ENCODE data around the gene CELF3. TPM values are rescaled to one million over a fixed set of nuclear protein-coding genes. Genes with fewer than 3 reads are reported as not detected.

CELF3 gene
- total RNA-seq, 1 donor, result not detected

DNA sequence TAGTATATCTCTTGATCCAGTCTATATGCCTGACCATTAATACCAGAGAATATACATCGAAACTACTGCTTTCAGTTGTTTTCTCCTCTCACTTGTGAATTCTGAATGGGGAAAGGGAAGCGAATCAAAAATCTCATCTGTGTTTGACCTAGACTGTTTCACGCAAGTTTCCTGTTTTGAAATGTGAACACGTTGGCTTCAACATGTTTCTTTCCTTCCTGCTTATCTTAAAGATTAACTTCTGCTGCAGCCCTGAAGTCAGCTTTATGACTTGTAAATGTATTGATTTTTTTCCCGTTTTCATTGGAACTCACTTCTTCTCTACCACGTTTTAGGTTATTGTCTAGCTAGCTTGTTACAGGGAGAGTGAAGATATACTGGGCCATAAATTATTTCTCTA, 54.9 kb downstream of the CELF3 start:
- no peak for DNase-seq (ENCODE audit: low read depth)
- TF ChIP-seq, protein P1, sequence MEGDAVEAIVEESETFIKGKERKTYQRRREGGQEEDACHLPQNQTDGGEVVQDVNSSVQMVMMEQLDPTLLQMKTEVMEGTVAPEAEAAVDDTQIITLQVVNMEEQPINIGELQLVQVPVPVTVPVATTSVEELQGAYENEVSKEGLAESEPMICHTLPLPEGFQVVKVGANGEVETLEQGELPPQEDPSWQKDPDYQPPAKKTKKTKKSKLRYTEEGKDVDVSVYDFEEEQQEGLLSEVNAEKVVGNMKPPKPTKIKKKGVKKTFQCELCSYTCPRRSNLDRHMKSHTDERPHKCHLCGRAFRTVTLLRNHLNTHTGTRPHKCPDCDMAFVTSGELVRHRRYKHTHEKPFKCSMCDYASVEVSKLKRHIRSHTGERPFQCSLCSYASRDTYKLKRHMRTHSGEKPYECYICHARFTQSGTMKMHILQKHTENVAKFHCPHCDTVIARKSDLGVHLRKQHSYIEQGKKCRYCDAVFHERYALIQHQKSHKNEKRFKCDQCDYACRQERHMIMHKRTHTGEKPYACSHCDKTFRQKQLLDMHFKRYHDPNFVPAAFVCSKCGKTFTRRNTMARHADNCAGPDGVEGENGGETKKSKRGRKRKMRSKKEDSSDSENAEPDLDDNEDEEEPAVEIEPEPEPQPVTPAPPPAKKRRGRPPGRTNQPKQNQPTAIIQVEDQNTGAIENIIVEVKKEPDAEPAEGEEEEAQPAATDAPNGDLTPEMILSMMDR (IDR thresholded peaks at IDR 0.05; ENCODE audit: insufficient read depth, low read length), result no peak
- no peak overlapping the region for H3K4me3 ChIP-seq (ENCODE audit: low read depth, low read length)

DNA sequence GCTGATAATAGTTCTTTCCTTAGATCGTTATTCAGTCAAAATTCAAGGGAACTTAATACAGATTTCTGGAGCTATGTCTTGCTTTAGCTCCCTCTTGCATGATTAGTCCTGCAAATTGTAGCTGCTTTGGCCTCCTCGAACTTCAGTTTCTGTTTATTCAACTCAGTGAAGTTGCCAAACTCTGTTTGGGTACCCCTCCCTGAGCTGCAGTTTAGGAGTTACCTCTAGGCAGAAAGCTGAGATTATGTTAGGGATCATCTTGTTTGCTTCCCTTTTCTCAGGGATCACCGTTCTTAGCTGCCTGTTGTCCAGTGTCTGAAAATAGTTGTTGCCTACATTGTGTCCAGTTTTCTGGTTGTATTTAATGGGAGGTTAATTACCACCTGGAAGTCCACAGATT, 61.2 kb downstream of the CELF3 start:
- TF ChIP-seq, protein P1 (IDR thresholded peaks at IDR 0.05; ENCODE audit: insufficient read depth, low read length), result no peak
- DNase-seq (ENCODE audit: low read depth), result peak; percentile 6
- H3K4me3 ChIP-seq (ENCODE audit: low read depth, low read length), result no peak overlapping the region

DNA sequence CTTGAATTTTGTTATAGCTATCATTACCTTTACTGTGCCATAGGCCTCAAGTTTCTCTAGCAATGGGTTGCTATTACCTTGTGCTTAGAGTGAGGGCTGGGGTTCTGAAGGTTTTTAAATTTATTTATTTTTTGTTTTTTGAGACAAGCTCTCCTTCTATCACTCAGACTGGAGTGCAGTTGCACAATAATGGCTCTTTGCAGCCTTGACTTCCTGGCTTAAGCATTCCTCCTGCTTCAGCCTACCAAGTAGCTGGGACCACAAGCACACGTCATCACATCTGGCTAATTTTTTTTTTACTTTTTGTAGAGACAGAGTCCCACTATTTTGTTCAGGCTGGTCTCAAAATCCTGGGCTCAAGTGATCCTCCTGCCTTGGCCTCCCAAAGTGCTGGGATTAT, 63.2 kb downstream of the CELF3 start:
- TF ChIP-seq, protein P1 (IDR thresholded peaks at IDR 0.05; ENCODE audit: insufficient read depth, low read length), result no peak
- H3K4me3 ChIP-seq (ENCODE audit: low read depth, low read length), result no peak overlapping the region
- peak; percentile 32 for DNase-seq (ENCODE audit: low read depth)

Small RNAs within 50 kb of the gene (small RNA-seq; reads per million reads assigned to genes)
- gene RNU6-662P, result not detected

Other genes starting within 250 kb of the CELF3 start
- gene CGN, start 205.4 kb downstream of the CELF3 start, total RNA-seq (ENCODE audit: low replicate concordance), result 0.09 and 1.1 TPM in 2 replicates
- gene TUFT1, start 176.5 kb downstream of the CELF3 start, total RNA-seq (ENCODE audit: low replicate concordance), result 3.9 and 5.4 TPM in 2 replicates
- gene SNX27, start 104.8 kb downstream of the CELF3 start, total RNA-seq (ENCODE audit: low replicate concordance), result 14.1 and 28.6 TPM in 2 replicates
- gene RIIAD1, start 4.7 kb upstream of the CELF3 start, total RNA-seq (ENCODE audit: low replicate concordance), result 5.8 TPM in 1 of 2 replicates, not detected in the other
- 57.6 and 120 TPM in 2 replicates for gene MRPL9, start 46.7 kb upstream of the CELF3 start, total RNA-seq (ENCODE audit: low replicate concordance)
- gene TDRKH, start 73.7 kb upstream of the CELF3 start, total RNA-seq (ENCODE audit: low replicate concordance), result 1.6 and 2.1 TPM in 2 replicates
- not detected in 2 replicates for gene LINGO4, start 88.6 kb upstream of the CELF3 start, total RNA-seq (ENCODE audit: low replicate concordance)
- not detected in 2 replicates for gene RORC, start 115.0 kb upstream of the CELF3 start, total RNA-seq (ENCODE audit: low replicate concordance)
- not detected in 2 replicates for gene C2CD4D, start 123.0 kb upstream of the CELF3 start, total RNA-seq (ENCODE audit: low replicate concordance)
- not detected in 2 replicates for gene THEM5, start 136.9 kb upstream of the CELF3 start, total RNA-seq (ENCODE audit: low replicate concordance)
- gene THEM4, start 192.7 kb upstream of the CELF3 start, total RNA-seq (ENCODE audit: low replicate concordance), result 6.3 and 18.3 TPM in 2 replicates